ENCODE measurements around the gene SMOC1. TPM values are rescaled to one million over a fixed set of nuclear protein-coding genes. Genes with fewer than 3 reads are reported as not detected.

SMOC1 gene
- total RNA-seq, 1 donor from 2014 or later = 2.0 TPM

- H3K9me3 Mint-ChIP-seq (ENCODE audit: unreplicated experiment) = no peaks in the 10 kb centered on the region
- no peak for DNase-seq (ENCODE audit: extremely low spot score, unreplicated experiment)
- H3K4me1 Mint-ChIP-seq (ENCODE audit: unreplicated experiment) = no peaks in the 10 kb centered on the region
- H3K4me3 Mint-ChIP-seq (ENCODE audit: unreplicated experiment) = no peak overlapping the region
- H3K27ac Mint-ChIP-seq (ENCODE audit: unreplicated experiment) = no peak overlapping the region
- H3K36me3 Mint-ChIP-seq (ENCODE audit: unreplicated experiment) = no peaks in the 10 kb centered on the region
- no peak for TF ChIP-seq CTCF (IDR thresholded peaks at IDR 0.05)
- no peaks in the 10 kb centered on the region for H3K27me3 Mint-ChIP-seq (ENCODE audit: unreplicated experiment)
These were observed 139.0 kb downstream of the SMOC1 start for GRCh38 chr14:70018230-70018629.

DNA sequence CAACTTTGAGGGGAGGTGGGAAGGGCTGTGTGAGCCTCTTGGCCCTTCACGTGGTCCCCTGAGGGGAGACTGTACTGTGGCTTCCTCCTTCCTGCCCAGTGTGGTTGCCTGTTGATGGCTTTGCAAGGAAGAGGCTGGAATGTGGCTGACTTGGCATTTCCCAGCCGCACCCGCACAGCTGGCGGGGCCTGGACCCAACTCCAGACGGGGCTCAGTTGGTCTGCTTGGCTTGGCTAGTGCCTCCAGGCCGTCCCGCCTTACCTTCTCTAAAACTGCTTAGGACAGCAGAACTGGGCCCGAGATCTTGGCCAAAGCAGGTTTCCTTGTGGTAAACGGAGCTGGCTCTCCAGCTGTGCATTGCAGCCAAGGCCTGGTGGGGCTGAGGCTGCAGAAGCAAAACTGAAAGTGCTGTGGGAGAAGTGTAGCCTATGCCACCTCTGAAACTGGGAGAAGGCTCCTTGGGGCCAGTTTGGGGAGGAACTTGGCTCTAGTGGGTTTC lies 139.5 kb downstream of the SMOC1 start:
- H3K4me1 Mint-ChIP-seq (ENCODE audit: unreplicated experiment) = no peaks in the 10 kb centered on the region
- no peak for TF ChIP-seq CTCF (IDR thresholded peaks at IDR 0.05)
- no peaks in the 10 kb centered on the region for H3K27me3 Mint-ChIP-seq (ENCODE audit: unreplicated experiment)
- DNase-seq (ENCODE audit: extremely low spot score, unreplicated experiment) = no peak
- H3K36me3 Mint-ChIP-seq (ENCODE audit: unreplicated experiment) = no peaks in the 10 kb centered on the region
- H3K9me3 Mint-ChIP-seq (ENCODE audit: unreplicated experiment) = no peaks in the 10 kb centered on the region
- no peak overlapping the region for H3K27ac Mint-ChIP-seq (ENCODE audit: unreplicated experiment)
- no peak overlapping the region for H3K4me3 Mint-ChIP-seq (ENCODE audit: unreplicated experiment)

DNA sequence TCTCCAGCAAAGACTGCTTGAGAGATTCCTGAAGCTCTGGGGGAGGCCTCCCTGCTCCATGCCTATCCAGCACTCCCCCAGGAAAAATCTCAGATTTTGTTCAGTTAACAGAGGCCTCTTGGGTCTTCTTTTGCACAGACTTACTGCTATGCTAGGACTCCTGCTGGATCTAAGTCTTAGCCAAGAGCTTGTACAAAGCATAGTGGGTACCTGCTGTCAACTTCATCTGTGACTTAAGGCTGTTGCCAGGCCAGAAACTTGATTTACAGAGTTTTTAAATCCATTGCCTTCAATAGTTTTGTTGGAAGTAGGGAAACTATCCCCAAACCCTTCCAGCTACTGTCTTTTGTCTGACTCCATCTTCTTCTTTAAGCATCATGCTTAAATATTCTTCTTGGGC lies 140.5 kb downstream of the SMOC1 start:
- no peaks in the 10 kb centered on the region for H3K36me3 Mint-ChIP-seq (ENCODE audit: unreplicated experiment)
- H3K4me3 Mint-ChIP-seq (ENCODE audit: unreplicated experiment) = no peak overlapping the region
- no peak for DNase-seq (ENCODE audit: extremely low spot score, unreplicated experiment)
- H3K4me1 Mint-ChIP-seq (ENCODE audit: unreplicated experiment) = no peaks in the 10 kb centered on the region
- H3K27ac Mint-ChIP-seq (ENCODE audit: unreplicated experiment) = no peak overlapping the region
- no peak for TF ChIP-seq CTCF (IDR thresholded peaks at IDR 0.05)
- H3K27me3 Mint-ChIP-seq (ENCODE audit: unreplicated experiment) = no peaks in the 10 kb centered on the region
- no peaks in the 10 kb centered on the region for H3K9me3 Mint-ChIP-seq (ENCODE audit: unreplicated experiment)

GRCh38 chr14:70020352-70021170 lies 141.3 kb downstream of the SMOC1 start:
- H3K4me3 Mint-ChIP-seq (ENCODE audit: unreplicated experiment) = no peak overlapping the region
- no peaks in the 10 kb centered on the region for H3K27me3 Mint-ChIP-seq (ENCODE audit: unreplicated experiment)
- no peaks in the 10 kb centered on the region for H3K36me3 Mint-ChIP-seq (ENCODE audit: unreplicated experiment)
- no peak overlapping the region for H3K27ac Mint-ChIP-seq (ENCODE audit: unreplicated experiment)
- DNase-seq (ENCODE audit: extremely low spot score, unreplicated experiment) = no peak
- H3K9me3 Mint-ChIP-seq (ENCODE audit: unreplicated experiment) = no peaks in the 10 kb centered on the region
- TF ChIP-seq CTCF (IDR thresholded peaks at IDR 0.05) = no peak
- H3K4me1 Mint-ChIP-seq (ENCODE audit: unreplicated experiment) = no peaks in the 10 kb centered on the region

DNA sequence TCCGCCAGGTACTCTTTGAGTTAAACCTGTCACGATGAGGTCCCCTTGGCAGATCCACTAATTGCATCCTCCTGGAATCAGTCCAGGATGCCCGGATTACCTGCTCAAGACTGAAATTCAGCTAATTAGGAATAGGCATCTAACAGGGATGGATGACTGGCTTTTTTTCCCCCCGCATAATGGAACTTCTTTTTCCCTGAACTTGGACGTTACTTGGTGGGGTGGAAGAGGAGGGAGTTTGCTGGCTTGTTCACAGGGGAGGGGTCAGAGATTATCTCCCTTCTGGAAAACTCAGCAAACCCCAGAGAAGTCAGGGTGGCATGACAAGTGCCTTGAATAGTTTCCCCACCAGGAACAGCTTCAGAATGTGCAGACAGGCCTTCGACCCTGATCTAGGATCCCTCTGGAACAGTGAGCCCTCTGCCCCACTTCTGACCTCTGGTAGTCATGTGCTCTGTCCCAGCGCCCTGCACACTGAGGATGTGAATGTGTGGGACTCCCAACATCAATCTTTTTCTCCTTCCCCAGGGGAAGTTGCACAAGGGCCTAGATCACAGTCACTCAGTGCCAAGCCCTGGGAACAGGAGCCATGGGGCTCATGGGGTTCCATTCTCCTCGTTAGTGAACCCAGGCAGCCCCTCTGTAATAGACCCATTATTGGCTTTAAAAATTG lies 142.5 kb downstream of the SMOC1 start:
- no peak for DNase-seq (ENCODE audit: extremely low spot score, unreplicated experiment)
- Mint-ChIP-seq H3K27ac (ENCODE audit: unreplicated experiment) (no peak overlapping the region), H3K9me3 (ENCODE audit: unreplicated experiment) (no peaks in the 10 kb centered on the region), H3K36me3 (ENCODE audit: unreplicated experiment) (no peaks in the 10 kb centered on the region), H3K4me1 (ENCODE audit: unreplicated experiment) (no peaks in the 10 kb centered on the region), H3K27me3 (ENCODE audit: unreplicated experiment) (no peaks in the 10 kb centered on the region), H3K4me3 (ENCODE audit: unreplicated experiment) (no peak overlapping the region)
- no peak for TF ChIP-seq CTCF (IDR thresholded peaks at IDR 0.05)
